Hypothalamus (tissue), 51 donors: ENCODE data around the gene RUFY4.
"Not testable (repeated sequence)": the region's sequence is repeated elsewhere in the genome, so short reads cannot be mapped to it uniquely, and the experiment has no call there.

ENCODE experiments used
- DNase-seq, 51 donors: peaks; one replicate each; lab custom pipeline; 2025; lab: John Stamatoyannopoulos, UW

RUFY4 gene

GRCh38 chr2:218030409-218031195 lies 38.5 kb upstream of the RUFY4 start:
- no peak for DNase-seq

- no peak for DNase-seq
Measured at GRCh38 chr2:218031261-218031660, 37.8 kb upstream of the RUFY4 start.

GRCh38 chr2:218031771-218032257 lies 37.2 kb upstream of the RUFY4 start:
- no peak for DNase-seq

GRCh38 chr2:218032336-218033171 lies 36.5 kb upstream of the RUFY4 start:
- no peak for DNase-seq

- DNase-seq: no peak
Measured at GRCh38 chr2:218033208-218033589, 35.9 kb upstream of the RUFY4 start.

GRCh38 chr2:218033590-218034496 lies 35.2 kb upstream of the RUFY4 start:
- DNase-seq: no peak

- DNase-seq: peak in 27 of 51 donors; percentile 23 to 68 (median 52)
Measured at GRCh38 chr2:218034497-218035213, 34.4 kb upstream of the RUFY4 start.

GRCh38 chr2:218035463-218036100 lies 33.5 kb upstream of the RUFY4 start:
- DNase-seq: no peak

GRCh38 chr2:218036371-218036770 lies 32.7 kb upstream of the RUFY4 start:
- DNase-seq: no peak

GRCh38 chr2:218039171-218039570 lies 29.9 kb upstream of the RUFY4 start:
- no peak for DNase-seq

GRCh38 chr2:218040883-218041282 lies 28.2 kb upstream of the RUFY4 start:
- DNase-seq: no peak

- DNase-seq: no peak
Measured at GRCh38 chr2:218041302-218042168, 27.5 kb upstream of the RUFY4 start.

GRCh38 chr2:218043100-218043499 lies 26.0 kb upstream of the RUFY4 start:
- no peak for DNase-seq

- DNase-seq: no peak
Measured at GRCh38 chr2:218043701-218044109, 25.3 kb upstream of the RUFY4 start.

- not testable (repeated sequence) for DNase-seq
Measured at GRCh38 chr2:218044599-218044998, 24.5 kb upstream of the RUFY4 start.

GRCh38 chr2:218046238-218046637 lies 22.8 kb upstream of the RUFY4 start:
- no peak for DNase-seq

GRCh38 chr2:218047536-218048225 lies 21.4 kb upstream of the RUFY4 start:
- DNase-seq: no peak

GRCh38 chr2:218051903-218052302 lies 17.1 kb upstream of the RUFY4 start:
- DNase-seq: no peak
